Stomach (tissue), 4 donors: Measurements from ENCODE around the gene FRMPD4.

Source experiments
- EP300 ChIP-seq: sonication (generic); formaldehyde crosslinking; IDR thresholded peaks from one replicate; pipeline ENCODE4 v1.6.1; 2017; ENCODE audit warnings: antibody characterized with exemption
- POLR2A ChIP-seq, 4 donors: fragments of 450-650 bp; IDR thresholded peaks; one replicate each; pipeline ENCODE4 v1.6.1; 2016; ENCODE audit warnings: antibody characterized with exemption in 4 of 4, control low read depth in 2 of 4, mild to moderate bottlenecking in 1 of 4, moderate library complexity in 1 of 4
- POLR2AphosphoS5 ChIP-seq, 3 donors: sonication (generic); formaldehyde crosslinking; IDR thresholded peaks; one replicate each; pipeline ENCODE4 v1.6.1; 2016; ENCODE audit warnings: antibody characterized with exemption in 3 of 3
- TF ChIP-seq, protein P1 (sequence below), 7 experiments: fragments of 450-650 bp in 4 of 7; fragments of 200-600 bp in 3 of 7; sonication (generic) in 3 of 7; IDR thresholded peaks; one replicate each; pipeline ENCODE4 v1.5.1; 2016 to 2019; ENCODE audit warnings: antibody characterized with exemption in 7 of 7, control low read depth in 2 of 7, mild to moderate bottlenecking in 1 of 7

DNA sequence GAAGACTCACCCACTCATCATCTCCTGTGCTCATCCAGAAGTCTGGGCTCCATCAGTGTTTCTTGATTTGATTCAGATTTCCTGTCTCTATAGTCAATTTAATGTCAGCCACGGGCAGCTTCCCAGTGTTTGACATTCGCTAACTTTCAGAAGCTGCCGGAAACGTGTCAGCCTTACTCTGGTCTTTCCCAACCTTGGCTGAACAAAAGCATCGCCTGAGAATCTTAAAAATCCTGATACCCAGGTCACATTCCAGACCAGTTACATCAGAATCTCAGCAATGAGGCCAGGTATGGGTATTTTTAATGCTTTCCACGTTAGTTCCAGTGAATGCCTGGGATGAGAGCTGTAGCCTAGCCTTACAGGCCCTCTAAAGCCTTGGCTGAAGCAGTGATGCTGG, 233.8 kb downstream of the FRMPD4 start:
- TF ChIP-seq, protein P1, sequence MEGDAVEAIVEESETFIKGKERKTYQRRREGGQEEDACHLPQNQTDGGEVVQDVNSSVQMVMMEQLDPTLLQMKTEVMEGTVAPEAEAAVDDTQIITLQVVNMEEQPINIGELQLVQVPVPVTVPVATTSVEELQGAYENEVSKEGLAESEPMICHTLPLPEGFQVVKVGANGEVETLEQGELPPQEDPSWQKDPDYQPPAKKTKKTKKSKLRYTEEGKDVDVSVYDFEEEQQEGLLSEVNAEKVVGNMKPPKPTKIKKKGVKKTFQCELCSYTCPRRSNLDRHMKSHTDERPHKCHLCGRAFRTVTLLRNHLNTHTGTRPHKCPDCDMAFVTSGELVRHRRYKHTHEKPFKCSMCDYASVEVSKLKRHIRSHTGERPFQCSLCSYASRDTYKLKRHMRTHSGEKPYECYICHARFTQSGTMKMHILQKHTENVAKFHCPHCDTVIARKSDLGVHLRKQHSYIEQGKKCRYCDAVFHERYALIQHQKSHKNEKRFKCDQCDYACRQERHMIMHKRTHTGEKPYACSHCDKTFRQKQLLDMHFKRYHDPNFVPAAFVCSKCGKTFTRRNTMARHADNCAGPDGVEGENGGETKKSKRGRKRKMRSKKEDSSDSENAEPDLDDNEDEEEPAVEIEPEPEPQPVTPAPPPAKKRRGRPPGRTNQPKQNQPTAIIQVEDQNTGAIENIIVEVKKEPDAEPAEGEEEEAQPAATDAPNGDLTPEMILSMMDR (IDR thresholded peaks at IDR 0.05), result no peak
- TF ChIP-seq POLR2A (IDR thresholded peaks at IDR 0.05) (no peak), POLR2AphosphoS5 (IDR thresholded peaks at IDR 0.05) (no peak), EP300 (no peak)
